ENCODE data around the gene BPIFB2.

GRCh38 chr20:33023439-33024242 lies 16.1 kb downstream of the BPIFB2 start:
- TF ChIP-seq, protein P1, sequence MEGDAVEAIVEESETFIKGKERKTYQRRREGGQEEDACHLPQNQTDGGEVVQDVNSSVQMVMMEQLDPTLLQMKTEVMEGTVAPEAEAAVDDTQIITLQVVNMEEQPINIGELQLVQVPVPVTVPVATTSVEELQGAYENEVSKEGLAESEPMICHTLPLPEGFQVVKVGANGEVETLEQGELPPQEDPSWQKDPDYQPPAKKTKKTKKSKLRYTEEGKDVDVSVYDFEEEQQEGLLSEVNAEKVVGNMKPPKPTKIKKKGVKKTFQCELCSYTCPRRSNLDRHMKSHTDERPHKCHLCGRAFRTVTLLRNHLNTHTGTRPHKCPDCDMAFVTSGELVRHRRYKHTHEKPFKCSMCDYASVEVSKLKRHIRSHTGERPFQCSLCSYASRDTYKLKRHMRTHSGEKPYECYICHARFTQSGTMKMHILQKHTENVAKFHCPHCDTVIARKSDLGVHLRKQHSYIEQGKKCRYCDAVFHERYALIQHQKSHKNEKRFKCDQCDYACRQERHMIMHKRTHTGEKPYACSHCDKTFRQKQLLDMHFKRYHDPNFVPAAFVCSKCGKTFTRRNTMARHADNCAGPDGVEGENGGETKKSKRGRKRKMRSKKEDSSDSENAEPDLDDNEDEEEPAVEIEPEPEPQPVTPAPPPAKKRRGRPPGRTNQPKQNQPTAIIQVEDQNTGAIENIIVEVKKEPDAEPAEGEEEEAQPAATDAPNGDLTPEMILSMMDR (IDR thresholded peaks at IDR 0.05; ENCODE audit: insufficient read depth, low read depth, low read length), result no peak
- no peak for TF ChIP-seq EZH2 (IDR thresholded peaks at IDR 0.05; ENCODE audit: insufficient read depth, low read length)

Data from astrocyte (in vitro differentiated cells and primary cell).